GM23338 (cell line): ENCODE results near the gene NTM. TPM values are rescaled to one million over a fixed set of nuclear protein-coding genes. Genes with fewer than 3 reads are reported as not detected.
"Not testable (repeated sequence)": the region's sequence is repeated elsewhere in the genome, so short reads cannot be mapped to it uniquely, and the experiment has no call there.

ENCODE experiments used
- ATAC-seq: fragments of 200-7000 bp; cut with Tn5 transposase; 3 replicates; pipeline ENCODE4 v1.9.1; 2020
- DNase-seq: peaks from one replicate; pipeline ENCODE4 v3.0.0-alpha.2; 2015; ENCODE audit warnings: low spot score
- H2AFZ ChIP-seq: fragments of 200-600 bp; sonication (generic); 2 replicates; pipeline ENCODE4 v1.8.0; 2016; ENCODE audit warnings: antibody characterized with exemption, mild to moderate bottlenecking, moderate library complexity
- H3F3A ChIP-seq: fragments of 200-600 bp; sonication (generic); replicated peaks from 2 replicates; pipeline ENCODE4 v1.8.0; 2017; ENCODE audit warnings: antibody characterized with exemption, mixed run types, low read depth
- H3K27ac ChIP-seq: fragments of 200-600 bp; sonication (generic); 2 replicates; pipeline ENCODE4 v1.6.1; 2016; ENCODE audit warnings: low read depth
- H3K27me3 ChIP-seq: fragments of 200-600 bp; sonication (generic); 2 replicates; pipeline ENCODE4 v1.8.0; 2016; ENCODE audit warnings: mild to moderate bottlenecking, mixed run types, moderate library complexity; ENCODE audit not compliant: insufficient read depth
- H3K36me3 ChIP-seq: fragments of 200-600 bp; sonication (generic); 2 replicates; pipeline ENCODE4 v1.8.0; 2016; ENCODE audit warnings: mild to moderate bottlenecking; ENCODE audit not compliant: insufficient read depth
- H3K4me1 ChIP-seq: fragments of 200-600 bp; sonication (generic); 2 replicates; pipeline ENCODE4 v1.8.0; 2016; ENCODE audit warnings: mild to moderate bottlenecking, moderate library complexity; ENCODE audit not compliant: insufficient read depth
- H3K4me2 ChIP-seq: fragments of 200-600 bp; sonication (generic); 2 replicates; pipeline ENCODE4 v1.7.1; 2017; ENCODE audit warnings: mixed run types
- H3K4me3 ChIP-seq: fragments of 200-600 bp; sonication (generic); 2 replicates; pipeline ENCODE4 v1.6.1; 2016; ENCODE audit warnings: mixed run types
- H3K79me2 ChIP-seq: fragments of 200-600 bp; sonication (generic); replicated peaks from 2 replicates; pipeline ENCODE4 v1.8.0; 2017; ENCODE audit warnings: mild to moderate bottlenecking; ENCODE audit not compliant: insufficient read depth
- H3K9me2 ChIP-seq: fragments of 200-600 bp; sonication (generic); 2 replicates; pipeline ENCODE4 v1.8.0; 2017; ENCODE audit not compliant: insufficient read depth
- H4K20me1 ChIP-seq: fragments of 200-600 bp; sonication (generic); replicated peaks from 2 replicates; pipeline ENCODE4 v1.8.0; 2017; ENCODE audit warnings: mild to moderate bottlenecking; ENCODE audit not compliant: insufficient read depth
- H3K27ac Mint-ChIP-seq: 2 replicates; pipeline ENCODE4 v1.8.0; 2020; ENCODE audit warnings: inconsistent platforms, mild to moderate bottlenecking, moderate library complexity, mixed read lengths
- H3K27me3 Mint-ChIP-seq: 3 replicates; pipeline ENCODE4 v1.8.0; 2022; ENCODE audit warnings: low read depth, mild to moderate bottlenecking, moderate library complexity, mixed read lengths, inconsistent platforms; ENCODE audit not compliant: insufficient read depth, poor library complexity
- H3K36me3 Mint-ChIP-seq: 3 replicates; pipeline ENCODE4 v1.8.0; 2021; ENCODE audit warnings: low read depth, mild to moderate bottlenecking, inconsistent platforms, moderate library complexity, mixed read lengths
- H3K4me1 Mint-ChIP-seq: 3 replicates; pipeline ENCODE4 v1.8.0; 2020; ENCODE audit warnings: mild to moderate bottlenecking, inconsistent platforms, mixed read lengths
- H3K4me3 Mint-ChIP-seq: 3 replicates; pipeline ENCODE4 v1.8.0; 2021; ENCODE audit warnings: moderate library complexity, mild to moderate bottlenecking, inconsistent platforms, mixed read lengths
- H3K9me3 Mint-ChIP-seq: 3 replicates; pipeline ENCODE4 v1.8.0; 2020; ENCODE audit warnings: moderate library complexity, mild to moderate bottlenecking, inconsistent platforms, mixed read lengths
- CREB1 ChIP-seq: fragments of 250-450 bp; sonication (Bioruptor Pico); IDR thresholded peaks from 2 replicates; pipeline ENCODE4 v1.5.0; 2020; ENCODE audit warnings: low read depth, mild to moderate bottlenecking, moderate library complexity
- POLR2AphosphoS5 ChIP-seq: IDR thresholded peaks from 2 replicates; pipeline ENCODE4 v1.6.1; 2016; ENCODE audit warnings: antibody characterized with exemption, low read depth
- ZNF331 ChIP-seq: fragments of 250-450 bp; sonication (Bioruptor Pico); IDR thresholded peaks from 2 replicates; pipeline ENCODE4 v1.5.0; 2020; ENCODE audit warnings: low read depth, mild to moderate bottlenecking, moderate library complexity
- polyA plus RNA-seq: library from polyadenylated mRNA; unstranded; fragments of >200 nt; fragmentation: Nextera tagmentation; extraction: Ambion mirVana; gene quantifications from 2 replicates; pipeline ENCODE4 v1.2.1, GENCODE V29; 2016
- total RNA-seq: library from RNA; depleted of rRNA; stranded (reverse); fragments of >200 nt; shearing (Covaris generic); gene quantifications from 2 replicates; pipeline ENCODE4 v1.2.3, GENCODE V29; 2014
- TF ChIP-seq, protein P1 (sequence below): fragments of 250-450 bp; sonication (Bioruptor Pico); IDR thresholded peaks from 2 replicates; pipeline ENCODE4 v1.5.0; 2020; ENCODE audit warnings: mild to moderate bottlenecking, moderate library complexity

NTM gene
- total and polyA plus RNA-seq, 2 experiments from 2014 or later, result 10.6 to 14.6 TPM

DNA sequence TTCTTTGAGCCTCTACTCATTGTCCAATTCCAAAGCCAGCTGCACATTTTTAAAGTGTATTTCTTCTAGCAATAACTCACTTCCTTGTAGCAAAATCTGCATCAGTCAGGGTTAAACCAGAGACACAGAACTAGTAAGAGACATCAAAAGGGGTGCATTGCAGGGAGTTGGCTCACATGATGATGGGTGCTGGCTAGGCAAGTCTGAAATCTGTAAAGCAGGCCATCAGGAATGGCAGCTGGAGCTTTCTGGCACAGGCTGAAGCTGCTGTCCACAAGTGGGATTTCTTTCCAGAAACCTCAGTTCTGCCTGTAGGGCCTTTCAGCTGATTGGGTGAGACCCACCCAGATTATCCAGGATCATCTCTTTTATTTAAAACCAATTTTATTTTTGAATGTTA is 698.1 kb downstream of the NTM start (continued):
- TF ChIP-seq, protein P1, sequence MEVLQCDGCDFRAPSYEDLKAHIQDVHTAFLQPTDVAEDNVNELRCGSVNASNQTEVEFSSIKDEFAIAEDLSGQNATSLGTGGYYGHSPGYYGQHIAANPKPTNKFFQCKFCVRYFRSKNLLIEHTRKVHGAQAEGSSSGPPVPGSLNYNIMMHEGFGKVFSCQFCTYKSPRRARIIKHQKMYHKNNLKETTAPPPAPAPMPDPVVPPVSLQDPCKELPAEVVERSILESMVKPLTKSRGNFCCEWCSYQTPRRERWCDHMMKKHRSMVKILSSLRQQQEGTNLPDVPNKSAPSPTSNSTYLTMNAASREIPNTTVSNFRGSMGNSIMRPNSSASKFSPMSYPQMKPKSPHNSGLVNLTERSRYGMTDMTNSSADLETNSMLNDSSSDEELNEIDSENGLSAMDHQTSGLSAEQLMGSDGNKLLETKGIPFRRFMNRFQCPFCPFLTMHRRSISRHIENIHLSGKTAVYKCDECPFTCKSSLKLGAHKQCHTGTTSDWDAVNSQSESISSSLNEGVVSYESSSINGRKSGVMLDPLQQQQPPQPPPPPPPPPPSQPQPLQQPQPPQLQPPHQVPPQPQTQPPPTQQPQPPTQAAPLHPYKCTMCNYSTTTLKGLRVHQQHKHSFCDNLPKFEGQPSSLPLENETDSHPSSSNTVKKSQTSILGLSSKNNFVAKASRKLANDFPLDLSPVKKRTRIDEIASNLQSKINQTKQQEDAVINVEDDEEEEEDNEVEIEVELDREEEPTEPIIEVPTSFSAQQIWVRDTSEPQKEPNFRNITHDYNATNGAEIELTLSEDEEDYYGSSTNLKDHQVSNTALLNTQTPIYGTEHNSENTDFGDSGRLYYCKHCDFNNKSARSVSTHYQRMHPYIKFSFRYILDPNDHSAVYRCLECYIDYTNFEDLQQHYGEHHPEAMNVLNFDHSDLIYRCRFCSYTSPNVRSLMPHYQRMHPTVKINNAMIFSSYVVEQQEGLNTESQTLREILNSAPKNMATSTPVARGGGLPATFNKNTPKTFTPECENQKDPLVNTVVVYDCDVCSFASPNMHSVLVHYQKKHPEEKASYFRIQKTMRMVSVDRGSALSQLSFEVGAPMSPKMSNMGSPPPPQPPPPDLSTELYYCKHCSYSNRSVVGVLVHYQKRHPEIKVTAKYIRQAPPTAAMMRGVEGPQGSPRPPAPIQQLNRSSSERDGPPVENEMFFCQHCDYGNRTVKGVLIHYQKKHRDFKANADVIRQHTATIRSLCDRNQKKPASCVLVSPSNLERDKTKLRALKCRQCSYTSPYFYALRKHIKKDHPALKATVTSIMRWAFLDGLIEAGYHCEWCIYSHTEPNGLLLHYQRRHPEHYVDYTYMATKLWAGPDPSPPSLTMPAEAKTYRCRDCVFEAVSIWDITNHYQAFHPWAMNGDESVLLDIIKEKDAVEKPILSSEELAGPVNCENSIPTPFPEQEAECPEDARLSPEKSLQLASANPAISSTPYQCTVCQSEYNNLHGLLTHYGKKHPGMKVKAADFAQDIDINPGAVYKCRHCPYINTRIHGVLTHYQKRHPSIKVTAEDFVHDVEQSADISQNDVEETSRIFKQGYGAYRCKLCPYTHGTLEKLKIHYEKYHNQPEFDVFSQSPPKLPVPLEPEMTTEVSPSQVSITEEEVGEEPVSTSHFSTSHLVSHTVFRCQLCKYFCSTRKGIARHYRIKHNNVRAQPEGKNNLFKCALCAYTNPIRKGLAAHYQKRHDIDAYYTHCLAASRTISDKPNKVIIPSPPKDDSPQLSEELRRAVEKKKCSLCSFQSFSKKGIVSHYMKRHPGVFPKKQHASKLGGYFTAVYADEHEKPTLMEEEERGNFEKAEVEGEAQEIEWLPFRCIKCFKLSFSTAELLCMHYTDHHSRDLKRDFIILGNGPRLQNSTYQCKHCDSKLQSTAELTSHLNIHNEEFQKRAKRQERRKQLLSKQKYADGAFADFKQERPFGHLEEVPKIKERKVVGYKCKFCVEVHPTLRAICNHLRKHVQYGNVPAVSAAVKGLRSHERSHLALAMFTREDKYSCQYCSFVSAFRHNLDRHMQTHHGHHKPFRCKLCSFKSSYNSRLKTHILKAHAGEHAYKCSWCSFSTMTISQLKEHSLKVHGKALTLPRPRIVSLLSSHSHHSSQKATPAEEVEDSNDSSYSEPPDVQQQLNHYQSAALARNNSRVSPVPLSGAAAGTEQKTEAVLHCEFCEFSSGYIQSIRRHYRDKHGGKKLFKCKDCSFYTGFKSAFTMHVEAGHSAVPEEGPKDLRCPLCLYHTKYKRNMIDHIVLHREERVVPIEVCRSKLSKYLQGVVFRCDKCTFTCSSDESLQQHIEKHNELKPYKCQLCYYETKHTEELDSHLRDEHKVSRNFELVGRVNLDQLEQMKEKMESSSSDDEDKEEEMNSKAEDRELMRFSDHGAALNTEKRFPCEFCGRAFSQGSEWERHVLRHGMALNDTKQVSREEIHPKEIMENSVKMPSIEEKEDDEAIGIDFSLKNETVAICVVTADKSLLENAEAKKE (CRISPR knock-in tag), result no peak
- TF ChIP-seq ZNF331 (CRISPR knock-in tag) (no peak), POLR2AphosphoS5 (no peak), CREB1 (CRISPR knock-in tag) (no peak)

DNA sequence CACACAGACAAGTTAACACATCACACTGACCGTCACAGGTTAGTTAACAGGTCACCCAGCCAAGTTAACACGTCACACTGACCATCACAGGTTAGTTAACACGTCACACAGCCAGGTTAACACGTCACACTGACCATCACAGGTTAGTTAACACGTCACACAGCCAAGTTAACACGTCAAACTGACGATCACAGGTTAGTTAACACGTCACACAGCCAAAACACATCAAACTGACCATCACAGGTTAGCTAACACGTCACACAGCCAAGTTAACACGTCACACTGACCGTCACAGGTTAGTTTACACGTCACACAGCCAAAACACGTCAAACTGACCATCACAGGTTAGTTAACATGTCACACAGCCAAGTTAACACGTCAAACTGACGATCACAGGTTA is 699.2 kb downstream of the NTM start:
- H3K27ac Mint-ChIP-seq, result not testable (repeated sequence)

DNA sequence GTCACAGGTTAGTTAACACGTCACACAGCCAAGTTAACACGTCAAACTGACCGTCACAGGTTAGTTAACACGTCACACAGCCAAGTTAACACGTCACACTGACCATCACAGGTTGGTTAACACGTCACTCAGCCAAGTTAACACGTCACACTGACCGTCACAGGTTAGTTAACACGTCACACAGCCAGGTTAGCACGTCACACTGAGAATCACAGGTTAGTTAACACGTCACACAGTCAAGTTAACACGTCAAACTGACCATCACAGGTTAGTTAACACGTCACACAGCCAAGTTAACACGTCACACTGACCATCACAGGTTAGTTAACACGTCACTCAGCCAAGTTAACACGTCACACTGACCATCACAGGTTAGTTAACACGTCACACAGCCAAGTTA is 700.5 kb downstream of the NTM start:
- not testable (repeated sequence) for H3K4me2 ChIP-seq, H3K36me3 Mint-ChIP-seq, H3K4me3 Mint-ChIP-seq, ATAC-seq, H3K4me1 ChIP-seq, H3K27ac Mint-ChIP-seq, H3F3A ChIP-seq, H4K20me1 ChIP-seq, H2AFZ ChIP-seq, H3K9me3 Mint-ChIP-seq, H3K79me2 ChIP-seq, H3K27ac ChIP-seq, H3K27me3 ChIP-seq, H3K27me3 Mint-ChIP-seq, H3K36me3 ChIP-seq, DNase-seq, H3K4me3 ChIP-seq, H3K9me2 ChIP-seq
- peaks cover 12% of the 10 kb centered on the region; the same call in 2 of the 3 replicates for H3K4me1 Mint-ChIP-seq

More for the DNA sequence above, 699.2 kb downstream of the NTM start:
- H3K9me3 Mint-ChIP-seq, H2AFZ ChIP-seq, DNase-seq, H3K4me1 ChIP-seq, H3K9me2 ChIP-seq, H3K36me3 ChIP-seq, H3K27me3 ChIP-seq, H3K4me2 ChIP-seq, H3K27ac ChIP-seq, H4K20me1 ChIP-seq, H3F3A ChIP-seq, ATAC-seq, H3K36me3 Mint-ChIP-seq, H3K4me3 ChIP-seq, H3K27me3 Mint-ChIP-seq, H3K79me2 ChIP-seq, H3K4me3 Mint-ChIP-seq: not testable (repeated sequence)
- peaks cover 12% of the 10 kb centered on the region; the same call in 2 of the 3 replicates for H3K4me1 Mint-ChIP-seq
